ENCODE results near the gene SPATA1. TPM values are rescaled to one million over a fixed set of nuclear protein-coding genes. Genes with fewer than 3 reads are reported as not detected.

The SPATA1 gene
- total RNA-seq, 1 donor from 2014 or later: 1.2 TPM

- peaks cover 5% of the 10 kb centered on the region for H3K9me3 Mint-ChIP-seq (ENCODE audit: unreplicated experiment)
- peaks cover 19% of the 10 kb centered on the region for H3K4me1 Mint-ChIP-seq (ENCODE audit: unreplicated experiment)
- no peak for DNase-seq (ENCODE audit: low spot score)
- TF ChIP-seq CTCF (IDR thresholded peaks at IDR 0.05; ENCODE audit: unreplicated experiment): no peak
- H3K27me3 Mint-ChIP-seq (ENCODE audit: unreplicated experiment): peaks cover 10% of the 10 kb centered on the region
- H3K4me3 Mint-ChIP-seq (ENCODE audit: unreplicated experiment): peak overlapping the region; percentile 5
- no peak overlapping the region for H3K27ac Mint-ChIP-seq (ENCODE audit: unreplicated experiment)
- H3K36me3 Mint-ChIP-seq (ENCODE audit: low read depth, unreplicated experiment): peaks cover 6% of the 10 kb centered on the region
Measured at GRCh38 chr1:84508510-84508909, 2.3 kb downstream of the SPATA1 start.

- no peak for TF ChIP-seq CTCF (IDR thresholded peaks at IDR 0.05; ENCODE audit: unreplicated experiment)
- no peak overlapping the region for H3K27ac Mint-ChIP-seq (ENCODE audit: unreplicated experiment)
- peaks cover 6% of the 10 kb centered on the region for H3K36me3 Mint-ChIP-seq (ENCODE audit: low read depth, unreplicated experiment)
- peaks cover 15% of the 10 kb centered on the region for H3K4me1 Mint-ChIP-seq (ENCODE audit: unreplicated experiment)
- no peak for DNase-seq (ENCODE audit: low spot score)
- H3K27me3 Mint-ChIP-seq (ENCODE audit: unreplicated experiment): peaks cover 10% of the 10 kb centered on the region
- H3K9me3 Mint-ChIP-seq (ENCODE audit: unreplicated experiment): peaks cover 5% of the 10 kb centered on the region
- no peak overlapping the region for H3K4me3 Mint-ChIP-seq (ENCODE audit: unreplicated experiment)
Measured at GRCh38 chr1:84509029-84509428, 2.8 kb downstream of the SPATA1 start.

- peaks cover 6% of the 10 kb centered on the region for H3K27me3 Mint-ChIP-seq (ENCODE audit: unreplicated experiment)
- TF ChIP-seq CTCF (IDR thresholded peaks at IDR 0.05; ENCODE audit: unreplicated experiment): no peak
- H3K9me3 Mint-ChIP-seq (ENCODE audit: unreplicated experiment): peaks cover 5% of the 10 kb centered on the region
- peaks cover 4% of the 10 kb centered on the region for H3K36me3 Mint-ChIP-seq (ENCODE audit: low read depth, unreplicated experiment)
- DNase-seq (ENCODE audit: low spot score): no peak
- H3K4me3 Mint-ChIP-seq (ENCODE audit: unreplicated experiment): no peak overlapping the region
- H3K4me1 Mint-ChIP-seq (ENCODE audit: unreplicated experiment): peaks cover 4% of the 10 kb centered on the region
- H3K27ac Mint-ChIP-seq (ENCODE audit: unreplicated experiment): no peak overlapping the region
Measured at GRCh38 chr1:84510165-84510564, 4.0 kb downstream of the SPATA1 start.

GRCh38 chr1:84510668-84511067 is 4.5 kb downstream of the SPATA1 start:
- no peak for DNase-seq (ENCODE audit: low spot score)
- no peak for TF ChIP-seq CTCF (IDR thresholded peaks at IDR 0.05; ENCODE audit: unreplicated experiment)
- no peak overlapping the region for H3K4me3 Mint-ChIP-seq (ENCODE audit: unreplicated experiment)
- H3K36me3 Mint-ChIP-seq (ENCODE audit: low read depth, unreplicated experiment): no peaks in the 10 kb centered on the region
- no peak overlapping the region for H3K27ac Mint-ChIP-seq (ENCODE audit: unreplicated experiment)
- H3K27me3 Mint-ChIP-seq (ENCODE audit: unreplicated experiment): peaks cover 2% of the 10 kb centered on the region
- H3K9me3 Mint-ChIP-seq (ENCODE audit: unreplicated experiment): no peaks in the 10 kb centered on the region
- H3K4me1 Mint-ChIP-seq (ENCODE audit: unreplicated experiment): no peaks in the 10 kb centered on the region

- Mint-ChIP-seq H3K4me1 (ENCODE audit: unreplicated experiment) (no peaks in the 10 kb centered on the region), H3K36me3 (ENCODE audit: low read depth, unreplicated experiment) (no peaks in the 10 kb centered on the region), H3K9me3 (ENCODE audit: unreplicated experiment) (no peaks in the 10 kb centered on the region), H3K4me3 (ENCODE audit: unreplicated experiment) (no peak overlapping the region), H3K27ac (ENCODE audit: unreplicated experiment) (no peak overlapping the region), H3K27me3 (ENCODE audit: unreplicated experiment) (no peaks in the 10 kb centered on the region)
- no peak for TF ChIP-seq CTCF (IDR thresholded peaks at IDR 0.05; ENCODE audit: unreplicated experiment)
- no peak for DNase-seq (ENCODE audit: low spot score)
Measured at GRCh38 chr1:84524590-84524989, 18.4 kb downstream of the SPATA1 start.
